ENCODE data around the gene PPIB.
"Not testable (repeated sequence)": the region's sequence is repeated elsewhere in the genome, so short reads cannot be mapped to it uniquely, and the experiment has no call there.

PPIB gene

GRCh38 chr15:64121614-64122013, 41.2 kb downstream of the PPIB start:
- no peak for TF ChIP-seq POLR2A (IDR thresholded peaks at IDR 0.05; ENCODE audit: low read depth, low read length)
- DNase-seq (ENCODE audit: insufficient read length, low spot score) (no peak), FAIRE-seq (no peak)

DNA sequence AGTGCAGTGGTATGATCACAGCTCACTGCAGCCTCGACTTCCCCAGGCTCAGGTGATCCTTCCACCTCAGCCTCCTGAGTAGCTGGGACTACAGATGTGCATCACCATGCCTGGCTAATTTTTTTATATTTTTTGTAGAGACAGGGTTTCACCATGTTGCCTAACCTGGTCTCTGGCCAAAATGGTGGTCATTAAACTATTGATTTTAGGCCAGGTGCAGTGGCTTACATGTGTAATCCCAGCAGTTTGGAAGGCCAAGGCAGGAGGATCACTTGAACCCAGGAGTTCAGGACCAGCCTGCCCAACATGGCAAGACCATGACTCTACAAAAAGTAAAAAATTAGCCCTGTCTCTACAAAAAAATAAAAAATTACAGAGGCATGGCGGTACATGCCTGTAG, 42.5 kb downstream of the PPIB start:
- DNase-seq (ENCODE audit: insufficient read length, low spot score); FAIRE-seq: not testable (repeated sequence)

DNA sequence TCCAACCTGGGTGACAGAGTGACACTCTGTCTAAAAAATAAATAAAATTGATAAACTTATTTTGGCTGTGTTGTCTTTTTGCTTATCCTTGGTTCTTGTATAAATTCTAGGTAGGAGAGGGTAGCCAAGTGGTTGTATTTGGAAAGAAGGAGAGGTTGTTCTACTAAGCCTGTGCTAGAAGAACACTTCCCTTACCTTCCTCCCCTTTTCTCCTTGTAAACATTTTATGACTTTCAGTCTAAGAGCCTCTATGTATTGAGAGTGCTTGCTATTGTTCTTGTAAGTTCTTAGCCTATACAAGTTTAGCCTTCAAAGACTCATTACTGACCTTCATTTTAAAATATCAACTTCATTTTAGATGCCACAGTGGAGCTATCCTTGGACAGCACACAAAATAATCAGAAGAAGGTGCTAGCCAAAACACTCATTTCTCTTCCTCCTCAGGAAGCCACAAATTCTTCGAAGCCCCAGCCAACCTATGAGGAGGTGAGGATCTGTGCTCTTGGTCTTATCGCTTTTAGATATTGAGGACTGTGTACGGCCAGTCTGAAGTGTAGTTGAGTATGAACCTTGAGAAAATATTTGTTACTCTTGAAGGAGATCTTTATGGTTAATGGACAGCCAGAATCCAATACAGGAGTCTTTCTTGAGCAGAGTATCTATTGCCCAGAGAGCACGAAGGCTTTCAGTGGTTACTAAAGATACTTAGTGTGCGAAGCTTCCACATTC, 44.9 kb downstream of the PPIB start:
- TF ChIP-seq POLR2A (IDR thresholded peaks at IDR 0.05; ENCODE audit: low read depth, low read length): no peak
- DNase-seq (ENCODE audit: insufficient read length, low spot score) (no peak), FAIRE-seq (no peak)

DNA sequence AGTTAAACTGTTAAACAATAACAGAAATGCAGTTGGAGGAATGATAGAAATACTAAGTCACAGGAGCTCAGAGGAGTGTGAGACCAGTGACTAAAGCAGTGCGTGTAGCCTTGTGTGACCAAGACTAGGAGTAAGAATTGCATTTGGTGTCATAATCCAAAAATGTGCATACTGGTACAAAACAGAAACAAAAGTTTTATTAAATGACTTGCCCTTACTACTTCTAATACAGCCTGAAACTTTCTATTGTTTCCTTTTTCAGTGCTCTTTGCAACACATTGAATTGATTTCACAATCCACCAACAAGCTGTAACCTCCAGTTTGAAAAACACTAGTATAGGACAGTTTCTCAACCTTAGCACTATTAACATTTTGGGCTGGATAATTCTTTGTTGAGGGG, 49.9 kb downstream of the PPIB start:
- DNase-seq (ENCODE audit: insufficient read length, low spot score): no peak
- FAIRE-seq: no peak

GRCh38 chr15:64112073-64112772, 50.6 kb downstream of the PPIB start:
- no peak for FAIRE-seq
- no peak for DNase-seq (ENCODE audit: insufficient read length, low spot score)
- TF ChIP-seq POLR2A (IDR thresholded peaks at IDR 0.05; ENCODE audit: low read depth, low read length): no peak

More for the DNA sequence above, 49.9 kb downstream of the PPIB start:
- TF ChIP-seq POLR2A (IDR thresholded peaks at IDR 0.05; ENCODE audit: low read depth, low read length): no peak

- TF ChIP-seq POLR2A (IDR thresholded peaks at IDR 0.05; ENCODE audit: low read depth, low read length): no peak
- DNase-seq (ENCODE audit: insufficient read length, low spot score) (no peak), FAIRE-seq (no peak)
These were observed 51.2 kb downstream of the PPIB start for GRCh38 chr15:64111679-64112050.

GRCh38 chr15:64110950-64111678, 51.7 kb downstream of the PPIB start:
- no peak for DNase-seq (ENCODE audit: insufficient read length, low spot score)
- FAIRE-seq: no peak
- TF ChIP-seq POLR2A (IDR thresholded peaks at IDR 0.05; ENCODE audit: low read depth, low read length): no peak

- not testable (repeated sequence) for FAIRE-seq
These were observed 52.6 kb downstream of the PPIB start for GRCh38 chr15:64110108-64110701.

DNA sequence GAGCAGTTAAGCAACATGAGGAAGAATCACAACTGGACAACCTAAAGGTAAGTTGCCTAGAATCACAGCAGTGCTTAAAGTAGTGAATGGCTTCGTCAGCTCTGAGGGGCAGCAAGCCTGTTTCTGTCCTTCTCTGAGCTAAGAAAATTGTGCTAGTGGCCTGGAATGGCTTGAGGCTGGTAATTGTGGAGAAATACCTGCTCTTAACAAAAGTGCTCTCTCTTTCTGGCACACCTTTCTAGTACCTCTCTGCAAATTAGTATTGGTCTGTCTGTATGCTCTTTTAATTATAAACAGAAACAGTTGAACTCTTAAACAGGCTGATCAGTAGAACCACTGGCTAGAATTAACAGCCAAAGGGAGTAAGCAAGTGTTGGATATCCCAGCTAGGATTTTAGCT, 55.5 kb downstream of the PPIB start:
- no peak for DNase-seq (ENCODE audit: insufficient read length, low spot score)
- no peak for FAIRE-seq
- no peak for TF ChIP-seq POLR2A (IDR thresholded peaks at IDR 0.05; ENCODE audit: low read depth, low read length)

More at GRCh38 chr15:64110108-64110701, 52.6 kb downstream of the PPIB start:
- DNase-seq (ENCODE audit: insufficient read length, low spot score): not testable (repeated sequence)
